Brain microvascular endothelial cell (primary cell): ENCODE measurements around the gene ACER3.

Experiments
- DNase-seq: peaks from one replicate; pipeline ENCODE4 v3.0.0-alpha.2; 2020
- H3K27ac ChIP-seq: fragments of 250-450 bp; sonication (Bioruptor Pico); 2 replicates; pipeline ENCODE4 v1.5.1; 2020; ENCODE audit warnings: mild to moderate bottlenecking, moderate library complexity
- H3K27me3 ChIP-seq: fragments of 250-450 bp; sonication (Bioruptor Pico); replicated peaks from 2 replicates; pipeline ENCODE4 v1.5.1; 2020; ENCODE audit warnings: mild to moderate bottlenecking
- H3K36me3 ChIP-seq: fragments of 250-450 bp; sonication (Bioruptor Pico); replicated peaks from 2 replicates; pipeline ENCODE4 v1.5.1; 2020; ENCODE audit warnings: mild to moderate bottlenecking
- H3K4me3 ChIP-seq: 2 replicates; pipeline ENCODE4 v1.5.1; 2011; ENCODE audit warnings: low read depth, mild to moderate bottlenecking, control low read depth, low read length, moderate library complexity
- CTCF ChIP-seq: IDR thresholded peaks from 2 replicates; pipeline ENCODE4 v1.5.1; 2011; ENCODE audit warnings: low read depth, mild to moderate bottlenecking, moderate library complexity, low read length, control low read depth, inconsistent platforms; ENCODE audit errors: missing control alignments
- in situ Hi-C: cut with HindIII; loops from 2 replicates; pipeline ENCODE4 v1.10.0; 2017; ENCODE audit warnings: low sequenced_read_pairs, low pct_ligation_motif_present

The ACER3 gene

GRCh38 chr11:77071077-77071476 lies 210.4 kb downstream of the ACER3 start:
- no peak for TF ChIP-seq CTCF

GRCh38 chr11:77071671-77072605 lies 211.2 kb downstream of the ACER3 start:
- DNase-seq, result peak; percentile 7
- Histone ChIP-seq H3K36me3 (no peaks in the 10 kb centered on the region), H3K27me3 (no peaks in the 10 kb centered on the region), H3K27ac (peak overlapping the region; percentile 82), H3K4me3 (no peak overlapping the region)
- in situ Hi-C loops, result no loop called here
- no peak for TF ChIP-seq CTCF

More at GRCh38 chr11:77071077-77071476, 210.4 kb downstream of the ACER3 start:
- in situ Hi-C loops, result no loop called here
- H3K27ac ChIP-seq, result no peak overlapping the region
- no peak overlapping the region for H3K4me3 ChIP-seq
- no peaks in the 10 kb centered on the region for H3K36me3 ChIP-seq
- no peak for DNase-seq
- no peaks in the 10 kb centered on the region for H3K27me3 ChIP-seq

GRCh38 chr11:77072851-77073327 lies 212.2 kb downstream of the ACER3 start:
- Histone ChIP-seq H3K27me3 (no peaks in the 10 kb centered on the region), H3K4me3 (no peak overlapping the region), H3K27ac (peak overlapping the region; percentile 82), H3K36me3 (no peaks in the 10 kb centered on the region)
- DNase-seq, result no peak
- in situ Hi-C loops, result no loop called here
- no peak for TF ChIP-seq CTCF

- Histone ChIP-seq H3K27me3 (no peaks in the 10 kb centered on the region), H3K36me3 (no peaks in the 10 kb centered on the region), H3K4me3 (no peak overlapping the region), H3K27ac (peak overlapping the region; percentile 82)
- in situ Hi-C loops, result no loop called here
- DNase-seq, result peak; percentile 88
- peak; percentile 86 for TF ChIP-seq CTCF
These were observed 212.7 kb downstream of the ACER3 start for GRCh38 chr11:77073328-77074001.

- H3K27ac ChIP-seq, result peak overlapping the region; percentile 82
- TF ChIP-seq CTCF, result no peak
- DNase-seq, result no peak
These were observed 213.5 kb downstream of the ACER3 start for GRCh38 chr11:77074205-77074604.

More at GRCh38 chr11:77074205-77074604, 213.5 kb downstream of the ACER3 start:
- Histone ChIP-seq H3K36me3 (no peaks in the 10 kb centered on the region), H3K27me3 (no peaks in the 10 kb centered on the region), H3K4me3 (no peak overlapping the region)
- in situ Hi-C loops, result no loop called here
